Natural killer cell (primary cell): ENCODE results near the gene RASGRF1. TPM values are rescaled to one million over a fixed set of nuclear protein-coding genes. Genes with fewer than 3 reads are reported as not detected.

Experiments
- ATAC-seq, 3 donors: fragments of 150-1000 bp in 2 of 3; fragments of 200-7000 bp in 1 of 3; cut with Tn5 transposase; 1 replicate in 1 of 3; 2 replicates in 2 of 3; pipeline ENCODE4 v1.10.0; 2021; ENCODE audit warnings: mild to moderate bottlenecking in 2 of 3, moderate library complexity in 2 of 3
- DNase-seq, 2 donors: peaks; one replicate each; pipeline versions ENCODE4 v3.0.0 to v3.0.0-alpha.2; 2013 to 2021; ENCODE audit warnings: mixed read lengths in 1 of 2
- H3K27ac ChIP-seq: one replicate; pipeline ENCODE4 v1.5.1; 2013; ENCODE audit warnings: mild to moderate bottlenecking, low read length
- H3K27me3 ChIP-seq: one replicate; pipeline ENCODE4 v1.6.1; 2013; ENCODE audit warnings: low read length; ENCODE audit not compliant: control insufficient read depth, insufficient read depth
- H3K36me3 ChIP-seq: one replicate; pipeline ENCODE4 v1.6.1; 2013; ENCODE audit warnings: low read length; ENCODE audit not compliant: control insufficient read depth, insufficient read depth
- H3K4me1 ChIP-seq: one replicate; pipeline ENCODE4 v1.6.1; 2013; ENCODE audit warnings: low read length; ENCODE audit not compliant: control insufficient read depth, insufficient read depth
- H3K4me3 ChIP-seq: one replicate; pipeline ENCODE4 v1.5.1; 2013; ENCODE audit warnings: low read length
- H3K9me3 ChIP-seq: one replicate; pipeline ENCODE4 v1.6.1; 2013; ENCODE audit warnings: low read length; ENCODE audit not compliant: control insufficient read depth, insufficient read depth
- H3K27ac Mint-ChIP-seq, 2 donors: one replicate each; pipeline ENCODE4 v1.8.0; 2022; ENCODE audit warnings: mild to moderate bottlenecking in 2 of 2, mixed read lengths in 2 of 2, moderate library complexity in 1 of 2
- H3K27me3 Mint-ChIP-seq, 2 donors: one replicate each; pipeline ENCODE4 v1.8.0; 2022; ENCODE audit warnings: low read depth in 2 of 2, mixed read lengths in 2 of 2
- H3K36me3 Mint-ChIP-seq: one replicate; pipeline ENCODE4 v1.8.0; 2022; ENCODE audit warnings: mixed read lengths
- H3K4me1 Mint-ChIP-seq, 2 donors: one replicate each; pipeline ENCODE4 v1.8.0; 2022; ENCODE audit warnings: mixed read lengths in 2 of 2
- H3K4me3 Mint-ChIP-seq: one replicate; pipeline ENCODE4 v1.8.0; 2022; ENCODE audit warnings: mild to moderate bottlenecking, moderate library complexity, mixed read lengths
- H3K9me3 Mint-ChIP-seq, 2 donors: one replicate each; pipeline ENCODE4 v1.8.0; 2022; ENCODE audit warnings: mixed read lengths in 2 of 2
- CTCF ChIP-seq: fragments of 200-600 bp; IDR thresholded peaks from one replicate; pipeline ENCODE4 v1.8.0; 2022; ENCODE audit warnings: antibody characterized with exemption
- WGBS: methylation state at CpG from one replicate; pipeline ENCODE4 v1.1.7; 2013; ENCODE audit warnings: missing lambda C conversion rate; ENCODE audit not compliant: insufficient coverage; 5-methylcytosine and 5-hydroxymethylcytosine counted together
- intact Hi-C: fragments of 100-400 bp; cut with micrococcal nuclease; formaldehyde crosslinking; loops from one replicate; pipeline ENCODE4 v1.14.2; 2022
- total RNA-seq, 4 donors: library from RNA; stranded (reverse); fragments of 120-200 nt in 1 of 4; gene quantifications; one replicate each; pipeline versions ENCODE4 v1.2.3 to v1.2.4, GENCODE V29; 2013 to 2022

RASGRF1 gene
- total RNA-seq, 3 donors from 2014 or later (not counting 1 experiment from before 2014, with no cell fraction given): not detected

GRCh38 chr15:79132770-79133169, 42.2 kb upstream of the RASGRF1 start:
- DNase-seq: no peak
- Histone ChIP-seq H3K36me3 (no peaks in the 10 kb centered on the region), H3K27me3 (no peaks in the 10 kb centered on the region), H3K4me1 (no peaks in the 10 kb centered on the region), H3K9me3 (no peaks in the 10 kb centered on the region), H3K27ac (no peak overlapping the region), H3K4me3 (no peak overlapping the region)
- Mint-ChIP-seq H3K27me3 (peaks cover 7 to 41% of the 10 kb centered on the region in 2 donors), H3K4me3 (no peak overlapping the region), H3K27ac (no peak overlapping the region), H3K9me3 (peaks cover 0 to under 1% of the 10 kb centered on the region in 2 donors), H3K4me1 (no peaks in the 10 kb centered on the region), H3K36me3 (no peaks in the 10 kb centered on the region)
- TF ChIP-seq CTCF: no peak
- intact Hi-C loops: no loop called here
- ATAC-seq: no peak
- 73% methylated on average over 1 of the region's 1 CpG for WGBS

GRCh38 chr15:79132361-79132760, 41.8 kb upstream of the RASGRF1 start:
- Histone ChIP-seq H3K9me3 (no peaks in the 10 kb centered on the region), H3K4me1 (no peaks in the 10 kb centered on the region), H3K27me3 (peaks cover 1% of the 10 kb centered on the region), H3K27ac (no peak overlapping the region), H3K36me3 (no peaks in the 10 kb centered on the region), H3K4me3 (no peak overlapping the region)
- Mint-ChIP-seq H3K36me3 (no peaks in the 10 kb centered on the region), H3K27me3 (peaks cover 11 to 45% of the 10 kb centered on the region in 2 donors), H3K4me3 (no peak overlapping the region), H3K27ac (no peak overlapping the region), H3K4me1 (no peaks in the 10 kb centered on the region), H3K9me3 (peaks cover 0 to 3% of the 10 kb centered on the region in 2 donors)
- no peak for ATAC-seq
- intact Hi-C loops: no loop called here
- DNase-seq: no peak
- no peak for TF ChIP-seq CTCF

DNA sequence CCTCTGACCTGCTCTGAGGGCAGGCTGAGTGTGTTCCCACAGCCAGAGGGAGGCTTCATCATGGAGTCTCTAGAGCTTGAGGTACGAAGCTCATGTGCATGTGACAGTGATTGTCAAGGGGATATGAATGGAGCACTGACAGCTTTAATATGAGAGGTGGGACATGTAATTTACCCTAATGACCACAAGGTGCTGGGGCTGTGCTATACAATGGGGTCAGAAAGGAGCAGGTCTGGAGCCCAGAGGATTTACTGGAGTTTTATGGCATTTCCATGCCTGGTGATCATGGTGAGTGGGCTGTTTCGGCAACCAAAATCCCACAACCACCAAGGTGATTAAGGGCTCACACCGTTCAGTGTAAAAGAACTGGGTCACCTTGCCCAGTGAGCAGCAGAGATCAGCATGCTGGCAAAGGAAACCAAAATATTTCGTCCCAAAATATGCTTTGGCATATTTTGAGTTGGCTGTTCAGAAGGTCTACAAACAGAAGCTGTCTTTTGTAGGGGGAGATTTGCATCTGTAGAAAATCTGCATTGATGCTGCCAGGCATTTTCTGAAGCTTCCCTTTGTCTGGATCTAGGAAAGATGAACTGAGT, 40.1 kb upstream of the RASGRF1 start:
- no peak overlapping the region for H3K27ac Mint-ChIP-seq
- no peaks in the 10 kb centered on the region for H3K4me1 Mint-ChIP-seq
- intact Hi-C loops: no loop called here
- Histone ChIP-seq H3K4me1 (no peaks in the 10 kb centered on the region), H3K27me3 (peaks cover 3% of the 10 kb centered on the region), H3K27ac (no peak overlapping the region), H3K9me3 (no peaks in the 10 kb centered on the region), H3K4me3 (no peak overlapping the region), H3K36me3 (no peaks in the 10 kb centered on the region)
- peaks cover 0 to 3% of the 10 kb centered on the region in 2 donors for H3K9me3 Mint-ChIP-seq
- no peak for ATAC-seq
- no peak for DNase-seq
- no peak for TF ChIP-seq CTCF
- H3K4me3 Mint-ChIP-seq: no peak overlapping the region
- no peaks in the 10 kb centered on the region for H3K36me3 Mint-ChIP-seq
- peaks cover 9 to 47% of the 10 kb centered on the region in 2 donors for H3K27me3 Mint-ChIP-seq
- WGBS: 69% methylated on average over 4 of the region's 4 CpGs

- H3K9me3 ChIP-seq: no peaks in the 10 kb centered on the region
- 86% methylated on average over 3 of the region's 3 CpGs for WGBS
- Mint-ChIP-seq H3K9me3 (peaks cover 0 to 3% of the 10 kb centered on the region in 2 donors), H3K4me3 (no peak overlapping the region), H3K4me1 (no peaks in the 10 kb centered on the region), H3K36me3 (no peaks in the 10 kb centered on the region), H3K27me3 (peaks cover 9 to 52% of the 10 kb centered on the region in 2 donors), H3K27ac (no peak overlapping the region)
- no peaks in the 10 kb centered on the region for H3K4me1 ChIP-seq
- no peak for TF ChIP-seq CTCF
- no peak overlapping the region for H3K27ac ChIP-seq
- peaks cover 3% of the 10 kb centered on the region for H3K27me3 ChIP-seq
- no peak overlapping the region for H3K4me3 ChIP-seq
- ATAC-seq (no peak), DNase-seq (no peak)
- intact Hi-C loops: no loop called here
- H3K36me3 ChIP-seq: no peaks in the 10 kb centered on the region
Observed at GRCh38 chr15:79129235-79129634, 38.7 kb upstream of the RASGRF1 start.
